Measurements from ENCODE around the gene ENOX2. TPM values are rescaled to one million over a fixed set of nuclear protein-coding genes. Genes with fewer than 3 reads are reported as not detected.

Gene ENOX2
- 18.4 and 21.4 TPM in 2 replicates for total RNA-seq (2021)
- Bru-seq, nascent RNA, result percentile 63 among the genes with signal in this experiment
- BruChase-seq, experiment 1, labeled RNA remaining after a 2-hour chase, result percentile 55 among the genes with signal in this experiment
- percentile 52 among the genes with signal in this experiment for BruChase-seq, experiment 2, labeled RNA remaining after a 6-hour chase
- long read RNA-seq, full-length matches to known transcripts, result 32 of 49 reads
- long read RNA-seq, partial matches to known transcripts, result 3 of 49 reads
- long read RNA-seq, other reads (novel, unspliced or antisense), result 14 of 49 reads

- Histone ChIP-seq H3K4me1 (replicated peaks; ENCODE audit: insufficient read depth) (peaks cover 8% of the 10 kb centered on the region; the same call in 1 of the 2 replicates), H3K27ac (peak within 1 kb of the TSS; percentile 70), H3K9me2 (ENCODE audit: insufficient read depth) (no peaks in the 10 kb centered on the region), H3K79me2 (ENCODE audit: low read depth) (peaks cover 18% of the 10 kb centered on the region; the same call in 1 of the 2 replicates), H3K9me3 (ENCODE audit: insufficient read depth, low read depth) (no peaks in the 10 kb centered on the region), H3K36me3 (ENCODE audit: low read depth) (peaks cover 8% of the 10 kb centered on the region; the same call in 1 of the 2 replicates), H2AFZ (peak within 1 kb of the TSS; percentile 90), H4K20me1 (ENCODE audit: insufficient read depth) (no peaks in the 10 kb centered on the region), H3F3A (ENCODE audit: insufficient read depth, low read depth) (0 out of 2 replicates have a peak, but pooled peaks cover 4% of the 10 kb centered on the region), H3K27me3 (ENCODE audit: insufficient read depth, low read depth) (no peaks in the 10 kb centered on the region), H3K4me3 (peak within 1 kb of the TSS; percentile 76), H3K4me2 (peak within 1 kb of the TSS; percentile 96)
- intact Hi-C loops (cut with micrococcal nuclease; ENCODE audit: unreplicated experiment), result loop anchor here (5.0 kb wide), 2 partner anchors 221 to 501 kb away; partner anchors contain the start of gene RBMX2
- peak; percentile 95 to 98 for DNase-seq
- BruUV-seq (replicated peaks), result TSS peak; percentile 75
- ChIA-PET CTCF (interaction anchor here (0.7 kb wide), 1 partner anchor 363 kb away, joined by 4 read pairs; no protein-coding TSS in a partner anchor), POLR2A (ENCODE audit: unreplicated experiment) (interaction anchor here (0.6 to 1.0 kb wide), 7 partner anchors 109 to 808 kb away, joined by 3 to 14 read pairs (median 3); partner anchors contain the start of gene SLC25A14)
- TF ChIP-seq CTCF (conservative IDR thresholded peaks at IDR 0.05), result no peak
- TF ChIP-seq EZH2 (IDR thresholded peaks at IDR 0.05; ENCODE audit: low read depth), result no peak
Observed at GRCh38 chrX:130902783-130903613, at the start of gene ENOX2. Gene ENOX2, minus strand, starts transcription at chrX:130903209. Its CDS starts 199,993 bp downstream, at chrX:130703216.

- intact Hi-C loops (cut with micrococcal nuclease; ENCODE audit: unreplicated experiment), result no loop called here
- Histone ChIP-seq H3F3A (ENCODE audit: insufficient read depth, low read depth) (no peaks in the 10 kb centered on the region), H3K9me3 (ENCODE audit: insufficient read depth, low read depth) (no peaks in the 10 kb centered on the region), H3K4me3 (no peak overlapping the region), H3K27me3 (ENCODE audit: insufficient read depth, low read depth) (peaks cover 28% of the 10 kb centered on the region), H4K20me1 (ENCODE audit: insufficient read depth) (no peaks in the 10 kb centered on the region), H3K27ac (no peak overlapping the region), H3K4me2 (no peak overlapping the region), H3K4me1 (replicated peaks; ENCODE audit: insufficient read depth) (no peaks in the 10 kb centered on the region), H2AFZ (no peak overlapping the region), H3K36me3 (ENCODE audit: low read depth) (no peaks in the 10 kb centered on the region), H3K79me2 (ENCODE audit: low read depth) (no peaks in the 10 kb centered on the region), H3K9me2 (ENCODE audit: insufficient read depth) (no peaks in the 10 kb centered on the region)
- CTCF ChIA-PET, result no interaction called here
- TF ChIP-seq CTCF (conservative IDR thresholded peaks at IDR 0.05), result no peak
- no peak for TF ChIP-seq EZH2 (IDR thresholded peaks at IDR 0.05; ENCODE audit: low read depth)
- no peak for DNase-seq
- no TSS peak for BruUV-seq (replicated peaks)
- POLR2A ChIA-PET (ENCODE audit: unreplicated experiment), result no interaction called here
Observed at GRCh38 chrX:130952266-130953043, 49.4 kb upstream of the ENOX2 start.

GRCh38 chrX:130944230-130944629 is 41.2 kb upstream of the ENOX2 start:
- intact Hi-C loops (cut with micrococcal nuclease; ENCODE audit: unreplicated experiment), result no loop called here
- DNase-seq, result no peak
- no peaks in the 10 kb centered on the region for H3K4me1 ChIP-seq (replicated peaks; ENCODE audit: insufficient read depth)
- ChIA-PET CTCF (interaction anchor here (0.6 kb wide), 1 partner anchor 404 kb away, joined by 3 read pairs; no protein-coding TSS in a partner anchor), POLR2A (ENCODE audit: unreplicated experiment) (no interaction called here)
- H3K9me2 ChIP-seq (ENCODE audit: insufficient read depth), result no peaks in the 10 kb centered on the region
- no peak overlapping the region for H3K27ac ChIP-seq
- no TSS peak for BruUV-seq (replicated peaks)
- TF ChIP-seq EZH2 (IDR thresholded peaks at IDR 0.05; ENCODE audit: low read depth) (no peak), CTCF (conservative IDR thresholded peaks at IDR 0.05) (no peak)
- H3K4me2 ChIP-seq, result no peak overlapping the region
- H3F3A ChIP-seq (ENCODE audit: insufficient read depth, low read depth), result no peaks in the 10 kb centered on the region
- H3K27me3 ChIP-seq (ENCODE audit: insufficient read depth, low read depth), result peaks cover 23% of the 10 kb centered on the region
- H3K79me2 ChIP-seq (ENCODE audit: low read depth), result no peaks in the 10 kb centered on the region
- H2AFZ ChIP-seq, result no peak overlapping the region
- H4K20me1 ChIP-seq (ENCODE audit: insufficient read depth), result no peaks in the 10 kb centered on the region
- H3K9me3 ChIP-seq (ENCODE audit: insufficient read depth, low read depth), result no peaks in the 10 kb centered on the region
- H3K36me3 ChIP-seq (ENCODE audit: low read depth), result no peaks in the 10 kb centered on the region
- H3K4me3 ChIP-seq, result no peak overlapping the region

Measured in PC-9 (cell line).